HL-60 (cell line): ENCODE results near the gene PAOX.
"Not testable (repeated sequence)": the region's sequence is repeated elsewhere in the genome, so short reads cannot be mapped to it uniquely, and the experiment has no call there.

Experiments used
- DNase-seq, 2 experiments: peaks; one replicate each; pipeline ENCODE4 v3.0.0-alpha.2; 2010 to 2020; ENCODE audit warnings: low read depth in 1 of 2, low spot score in 1 of 2
- H3K27ac ChIP-seq: fragments of 250-450 bp; sonication (Bioruptor Pico); replicated peaks from 2 replicates; pipeline ENCODE4 v1.5.1; 2020; ENCODE audit warnings: mild to moderate bottlenecking, moderate library complexity
- H3K27me3 ChIP-seq: fragments of 250-450 bp; sonication (Bioruptor Pico); 2 replicates; pipeline ENCODE4 v1.5.1; 2021; ENCODE audit warnings: mild to moderate bottlenecking, moderate library complexity; ENCODE audit not compliant: insufficient read depth, poor library complexity, severe bottlenecking
- H3K4me3 ChIP-seq: replicated peaks from 2 replicates; pipeline ENCODE4 v1.5.1; 2011; ENCODE audit warnings: mild to moderate bottlenecking, control low read depth, low read length; ENCODE audit not compliant: insufficient read depth
- GABPA ChIP-seq: IDR thresholded peaks from 2 replicates; pipeline ENCODE4 v1.6.1; 2012; ENCODE audit warnings: low read depth
- POLR2AphosphoS5 ChIP-seq: IDR thresholded peaks from 2 replicates; pipeline ENCODE4 v1.6.1; 2012; ENCODE audit warnings: low read depth
- SPI1 ChIP-seq: IDR thresholded peaks from 2 replicates; pipeline ENCODE4 v1.6.1; 2012; ENCODE audit warnings: low read depth, mild to moderate bottlenecking, borderline replicate concordance
- TF ChIP-seq, protein P1 (sequence below): IDR thresholded peaks from 2 replicates; pipeline ENCODE4 v1.6.1; 2012; ENCODE audit warnings: low read depth; ENCODE audit not compliant: insufficient replicate concordance
- TF ChIP-seq, protein P2 (sequence below): IDR thresholded peaks from one replicate; pipeline ENCODE4 v1.5.1; 2011; ENCODE audit warnings: low read length, control low read depth, inconsistent platforms; ENCODE audit not compliant: insufficient read depth

PAOX gene

DNA sequence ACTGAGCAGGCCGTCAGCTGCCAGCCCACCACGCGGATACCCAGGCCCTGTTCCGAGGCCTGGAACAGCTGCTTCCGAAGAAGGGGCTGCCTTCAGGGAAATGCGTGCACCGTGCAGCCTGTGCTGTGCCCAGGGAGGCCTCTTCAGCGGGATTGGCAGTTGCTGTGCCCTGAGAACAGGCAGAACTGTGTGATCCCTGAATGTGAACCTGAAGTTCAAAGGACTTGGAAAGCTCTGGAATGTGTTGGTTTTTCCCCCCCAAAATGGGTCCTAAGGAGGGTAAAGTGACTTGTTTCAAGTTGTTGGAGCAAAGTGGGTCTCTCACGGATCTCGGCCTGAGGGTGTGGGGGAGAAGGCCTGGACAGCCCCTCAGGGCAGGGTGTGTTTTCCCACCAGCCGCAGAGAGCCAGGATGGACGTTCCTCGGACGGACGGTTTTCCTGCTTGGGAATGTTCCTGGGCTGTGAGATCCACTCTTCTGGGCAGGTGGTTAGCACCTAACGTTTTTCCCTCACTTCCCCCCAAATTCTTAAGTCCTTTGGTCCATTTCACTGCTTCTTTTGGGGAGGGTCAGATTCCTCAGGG is 43.3 kb downstream of the PAOX start:
- H3K4me3 ChIP-seq: no peak overlapping the region
- H3K27ac ChIP-seq: no peak overlapping the region
- no peak for TF ChIP-seq GABPA
- no peak for TF ChIP-seq SPI1
- TF ChIP-seq, protein P1, sequence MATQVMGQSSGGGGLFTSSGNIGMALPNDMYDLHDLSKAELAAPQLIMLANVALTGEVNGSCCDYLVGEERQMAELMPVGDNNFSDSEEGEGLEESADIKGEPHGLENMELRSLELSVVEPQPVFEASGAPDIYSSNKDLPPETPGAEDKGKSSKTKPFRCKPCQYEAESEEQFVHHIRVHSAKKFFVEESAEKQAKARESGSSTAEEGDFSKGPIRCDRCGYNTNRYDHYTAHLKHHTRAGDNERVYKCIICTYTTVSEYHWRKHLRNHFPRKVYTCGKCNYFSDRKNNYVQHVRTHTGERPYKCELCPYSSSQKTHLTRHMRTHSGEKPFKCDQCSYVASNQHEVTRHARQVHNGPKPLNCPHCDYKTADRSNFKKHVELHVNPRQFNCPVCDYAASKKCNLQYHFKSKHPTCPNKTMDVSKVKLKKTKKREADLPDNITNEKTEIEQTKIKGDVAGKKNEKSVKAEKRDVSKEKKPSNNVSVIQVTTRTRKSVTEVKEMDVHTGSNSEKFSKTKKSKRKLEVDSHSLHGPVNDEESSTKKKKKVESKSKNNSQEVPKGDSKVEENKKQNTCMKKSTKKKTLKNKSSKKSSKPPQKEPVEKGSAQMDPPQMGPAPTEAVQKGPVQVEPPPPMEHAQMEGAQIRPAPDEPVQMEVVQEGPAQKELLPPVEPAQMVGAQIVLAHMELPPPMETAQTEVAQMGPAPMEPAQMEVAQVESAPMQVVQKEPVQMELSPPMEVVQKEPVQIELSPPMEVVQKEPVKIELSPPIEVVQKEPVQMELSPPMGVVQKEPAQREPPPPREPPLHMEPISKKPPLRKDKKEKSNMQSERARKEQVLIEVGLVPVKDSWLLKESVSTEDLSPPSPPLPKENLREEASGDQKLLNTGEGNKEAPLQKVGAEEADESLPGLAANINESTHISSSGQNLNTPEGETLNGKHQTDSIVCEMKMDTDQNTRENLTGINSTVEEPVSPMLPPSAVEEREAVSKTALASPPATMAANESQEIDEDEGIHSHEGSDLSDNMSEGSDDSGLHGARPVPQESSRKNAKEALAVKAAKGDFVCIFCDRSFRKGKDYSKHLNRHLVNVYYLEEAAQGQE: no peak
- no peak for TF ChIP-seq POLR2AphosphoS5
- TF ChIP-seq, protein P2, sequence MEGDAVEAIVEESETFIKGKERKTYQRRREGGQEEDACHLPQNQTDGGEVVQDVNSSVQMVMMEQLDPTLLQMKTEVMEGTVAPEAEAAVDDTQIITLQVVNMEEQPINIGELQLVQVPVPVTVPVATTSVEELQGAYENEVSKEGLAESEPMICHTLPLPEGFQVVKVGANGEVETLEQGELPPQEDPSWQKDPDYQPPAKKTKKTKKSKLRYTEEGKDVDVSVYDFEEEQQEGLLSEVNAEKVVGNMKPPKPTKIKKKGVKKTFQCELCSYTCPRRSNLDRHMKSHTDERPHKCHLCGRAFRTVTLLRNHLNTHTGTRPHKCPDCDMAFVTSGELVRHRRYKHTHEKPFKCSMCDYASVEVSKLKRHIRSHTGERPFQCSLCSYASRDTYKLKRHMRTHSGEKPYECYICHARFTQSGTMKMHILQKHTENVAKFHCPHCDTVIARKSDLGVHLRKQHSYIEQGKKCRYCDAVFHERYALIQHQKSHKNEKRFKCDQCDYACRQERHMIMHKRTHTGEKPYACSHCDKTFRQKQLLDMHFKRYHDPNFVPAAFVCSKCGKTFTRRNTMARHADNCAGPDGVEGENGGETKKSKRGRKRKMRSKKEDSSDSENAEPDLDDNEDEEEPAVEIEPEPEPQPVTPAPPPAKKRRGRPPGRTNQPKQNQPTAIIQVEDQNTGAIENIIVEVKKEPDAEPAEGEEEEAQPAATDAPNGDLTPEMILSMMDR: no peak
- no peak for DNase-seq
- H3K27me3 ChIP-seq: peaks cover 10% of the 10 kb centered on the region

DNA sequence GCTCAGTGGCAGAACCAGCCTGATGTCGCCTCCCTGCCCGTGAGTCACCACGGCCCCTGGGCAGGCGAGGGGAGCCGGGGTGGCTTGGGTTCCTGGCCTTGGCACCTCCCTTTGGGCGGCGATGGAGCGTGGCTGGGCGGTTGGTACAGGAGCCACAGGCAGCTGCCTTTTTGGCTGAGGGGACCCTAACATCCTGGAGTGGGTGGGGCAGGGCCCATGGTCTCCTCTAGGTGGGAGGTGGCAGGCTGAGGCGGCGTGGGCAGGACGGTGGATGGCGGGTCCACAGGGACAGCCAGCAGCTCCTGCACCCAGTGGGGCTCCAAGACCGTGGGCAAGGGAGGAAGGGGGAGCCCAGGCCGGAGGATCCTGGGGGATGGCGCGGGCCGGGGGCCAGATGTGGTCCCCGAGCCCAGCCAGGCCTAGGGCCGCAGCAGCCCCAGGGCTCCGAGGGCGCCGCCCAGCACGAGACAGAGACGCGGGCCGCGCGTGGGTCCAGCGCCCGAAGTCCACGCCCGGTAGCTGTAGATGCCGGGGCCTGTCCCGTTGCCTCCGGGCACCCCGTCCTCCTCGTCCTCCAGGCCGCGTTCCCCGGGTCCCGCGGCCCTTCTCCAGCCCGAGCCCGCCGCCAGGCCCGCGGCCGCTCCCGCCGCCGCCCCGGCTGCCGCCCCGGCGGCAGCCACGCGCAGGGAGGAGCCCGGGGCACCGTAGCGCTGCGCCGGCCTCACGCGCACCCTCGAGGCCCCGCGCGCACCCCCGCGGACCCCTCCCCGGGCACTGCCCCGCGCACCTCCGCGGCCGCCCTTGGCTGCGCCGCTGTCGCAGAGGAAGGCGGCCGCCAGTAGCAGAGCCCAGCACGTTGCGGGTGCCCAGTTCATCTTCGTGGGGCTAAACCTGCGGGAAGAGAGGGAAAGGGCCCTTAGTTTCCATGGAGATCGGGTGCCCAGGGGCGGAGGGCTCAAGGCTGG is 44.0 kb downstream of the PAOX start:
- Histone ChIP-seq H3K27me3 (peaks cover 10% of the 10 kb centered on the region), H3K27ac (no peak overlapping the region), H3K4me3 (no peak overlapping the region)
- TF ChIP-seq, protein P2: no peak
- TF ChIP-seq POLR2AphosphoS5: 0 out of 2 replicates have a peak, but pooled peaks have one; percentile 17
- DNase-seq: no peak

DNA sequence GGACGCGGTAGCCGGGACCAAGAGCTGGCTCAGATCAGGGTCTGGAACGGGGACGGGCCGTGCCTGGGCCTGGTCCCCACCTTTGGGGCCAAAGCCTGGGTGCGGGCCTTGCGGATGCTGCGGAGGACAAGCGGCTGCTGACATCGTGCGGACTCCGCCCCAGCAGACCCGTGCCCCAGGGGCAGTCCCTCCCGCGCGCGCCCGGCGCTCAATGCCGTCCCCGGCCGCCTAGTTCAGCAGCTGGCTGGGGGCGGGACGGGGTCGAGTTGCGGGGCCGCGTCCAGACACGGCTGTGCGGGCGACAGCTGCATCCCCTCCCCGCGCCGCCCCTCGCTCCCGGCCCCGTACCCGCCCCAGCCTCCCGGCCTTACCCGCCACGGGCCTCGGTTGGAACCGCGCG is 45.0 kb downstream of the PAOX start:
- DNase-seq, H3K27me3 ChIP-seq, H3K4me3 ChIP-seq, H3K27ac ChIP-seq: not testable (repeated sequence)

DNA sequence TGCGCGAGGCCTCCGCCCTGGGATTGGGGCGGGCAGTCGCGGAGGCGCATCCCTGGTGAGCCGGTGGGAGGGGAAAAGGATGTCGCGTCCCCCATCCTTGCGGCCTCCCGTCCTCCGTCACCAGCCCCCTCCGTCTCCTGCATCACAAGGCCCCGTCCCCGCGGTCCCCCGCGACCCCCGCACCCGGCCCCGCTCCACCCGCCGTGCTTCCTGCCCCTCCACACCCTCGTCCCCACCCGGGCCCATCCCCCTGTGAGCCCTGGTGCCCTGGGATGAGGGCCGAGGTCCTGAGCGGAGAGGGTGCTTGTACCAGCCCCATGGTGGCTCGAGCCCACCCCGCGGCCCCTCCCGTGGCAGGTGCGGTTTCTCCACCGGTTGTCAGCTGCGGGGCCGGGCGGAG is 45.5 kb downstream of the PAOX start, which contains the start of gene SPRN:
Gene SPRN (minus strand): TSS at position 25 of the 400 bp plus-strand sequence. CDS start 944 bp downstream, outside the sequence.
- H3K4me3 ChIP-seq, H3K27ac ChIP-seq, H3K27me3 ChIP-seq, DNase-seq: not testable (repeated sequence)

DNA sequence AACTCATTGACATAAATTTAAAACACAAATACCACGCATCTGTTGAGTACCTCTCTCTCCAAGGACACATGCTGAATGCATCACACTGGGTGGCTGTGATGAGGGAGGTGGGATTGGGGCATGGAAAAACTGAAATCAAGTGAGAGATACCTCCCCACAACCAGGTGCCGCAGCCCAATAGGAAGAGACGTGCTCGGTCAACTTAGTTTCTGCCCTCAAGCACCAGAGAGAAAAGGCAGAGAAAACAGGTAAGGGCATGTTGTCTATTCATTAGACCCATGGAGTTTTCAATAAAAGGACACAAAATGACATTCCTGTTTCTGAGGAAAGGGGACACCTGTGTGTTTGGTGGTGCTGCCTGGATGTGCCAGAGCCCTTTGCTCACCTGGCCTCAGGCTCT is 50.5 kb downstream of the PAOX start:
- not testable (repeated sequence) for H3K4me3 ChIP-seq, H3K27me3 ChIP-seq, H3K27ac ChIP-seq, DNase-seq

DNA sequence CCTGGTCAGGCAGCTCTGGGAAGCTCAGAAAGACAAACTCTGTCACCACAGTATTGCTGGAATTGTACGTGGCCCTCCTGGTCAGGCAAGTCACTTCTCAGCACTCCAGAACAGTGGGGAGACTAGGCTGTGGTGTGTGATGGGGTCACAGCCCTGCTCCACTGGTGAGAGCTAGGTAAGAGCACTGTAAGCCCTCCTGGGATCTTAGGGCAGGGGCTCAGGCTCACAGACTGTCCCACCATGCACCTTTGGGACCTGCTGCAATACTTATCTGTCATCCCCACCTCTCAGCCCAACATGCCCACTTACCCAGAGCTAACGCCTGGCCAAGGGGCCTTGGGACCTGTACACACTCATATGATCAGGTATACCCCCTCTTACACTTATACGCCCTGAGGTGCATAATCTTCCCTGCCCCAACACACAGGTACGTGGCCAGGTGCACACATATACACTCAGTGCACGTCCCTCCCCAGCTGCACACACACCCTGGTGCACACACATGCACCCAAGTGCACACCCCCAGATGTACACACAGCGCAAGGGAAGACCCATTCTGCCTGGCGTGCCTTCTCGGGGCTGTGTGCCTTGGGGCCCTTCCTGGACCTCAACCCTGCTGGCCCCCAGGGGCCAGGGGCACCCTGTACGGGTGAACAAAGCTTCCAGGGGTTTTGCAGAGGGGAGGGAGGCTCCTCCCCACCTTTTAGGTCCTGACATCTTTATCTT is 53.0 kb downstream of the PAOX start:
- not testable (repeated sequence) for H3K4me3 ChIP-seq, DNase-seq, H3K27me3 ChIP-seq, H3K27ac ChIP-seq

DNA sequence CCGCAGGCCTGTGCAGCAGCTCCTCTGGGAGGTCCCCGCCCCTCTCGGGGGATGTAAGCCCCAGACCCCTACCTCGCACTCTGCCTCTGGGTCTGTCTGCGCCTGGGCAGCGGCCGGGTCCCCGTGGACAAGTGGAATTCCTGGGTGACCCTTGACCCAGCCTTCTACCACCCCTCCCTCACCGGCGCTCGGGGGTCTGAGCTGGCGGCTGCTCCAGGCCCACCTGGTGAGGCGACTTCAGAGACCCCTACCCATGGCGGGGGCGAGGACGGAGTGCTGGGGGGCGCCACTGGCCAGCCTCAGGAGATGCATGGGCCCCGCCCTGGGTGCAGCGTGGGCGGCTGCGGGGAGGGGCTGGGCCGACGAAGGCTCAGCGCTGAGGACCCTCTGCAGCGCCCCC is 53.7 kb downstream of the PAOX start:
- not testable (repeated sequence) for DNase-seq, H3K4me3 ChIP-seq, H3K27ac ChIP-seq, H3K27me3 ChIP-seq
